ENCODE results near the gene LAMTOR1.
A peak's percentile ranks its signal among the peaks of the same experiment; 100 is the strongest.

The LAMTOR1 gene

GRCh38 chr11:72069200-72069599, 33.9 kb downstream of the LAMTOR1 start:
- no peak for TF ChIP-seq CTCF (IDR thresholded peaks at IDR 0.05; ENCODE audit: low read depth, low read length, missing control alignments)
- no peak for DNase-seq (ENCODE audit: low read depth)
- H3K4me3 ChIP-seq (ENCODE audit: low read depth, low read length) = peak overlapping the region; percentile 2
- in situ Hi-C loops (cut with HindIII; ENCODE audit: low sequenced_read_pairs) = no loop called here

- no peak for TF ChIP-seq CTCF (IDR thresholded peaks at IDR 0.05; ENCODE audit: low read depth, low read length, missing control alignments)
Measured at GRCh38 chr11:72067676-72068075, 35.4 kb downstream of the LAMTOR1 start.

GRCh38 chr11:72067266-72067665, 35.8 kb downstream of the LAMTOR1 start:
- in situ Hi-C loops (cut with HindIII; ENCODE audit: low sequenced_read_pairs) = no loop called here
- DNase-seq (ENCODE audit: low read depth) = no peak
- no peak overlapping the region for H3K4me3 ChIP-seq (ENCODE audit: low read depth, low read length)
- TF ChIP-seq CTCF (IDR thresholded peaks at IDR 0.05; ENCODE audit: low read depth, low read length, missing control alignments) = no peak

More at GRCh38 chr11:72067676-72068075, 35.4 kb downstream of the LAMTOR1 start:
- H3K4me3 ChIP-seq (ENCODE audit: low read depth, low read length) = no peak overlapping the region
- DNase-seq (ENCODE audit: low read depth) = no peak
- in situ Hi-C loops (cut with HindIII; ENCODE audit: low sequenced_read_pairs) = no loop called here

GRCh38 chr11:72066855-72067254, 36.2 kb downstream of the LAMTOR1 start:
- in situ Hi-C loops (cut with HindIII; ENCODE audit: low sequenced_read_pairs) = no loop called here
- H3K4me3 ChIP-seq (ENCODE audit: low read depth, low read length) = no peak overlapping the region
- no peak for TF ChIP-seq CTCF (IDR thresholded peaks at IDR 0.05; ENCODE audit: low read depth, low read length, missing control alignments)
- DNase-seq (ENCODE audit: low read depth) = no peak

GRCh38 chr11:72061739-72062396, 41.2 kb downstream of the LAMTOR1 start:
- H3K4me3 ChIP-seq (ENCODE audit: low read depth, low read length) = no peak overlapping the region
- in situ Hi-C loops (cut with HindIII; ENCODE audit: low sequenced_read_pairs) = no loop called here
- TF ChIP-seq CTCF (IDR thresholded peaks at IDR 0.05; ENCODE audit: low read depth, low read length, missing control alignments) = no peak
- no peak for DNase-seq (ENCODE audit: low read depth)

- TF ChIP-seq CTCF (IDR thresholded peaks at IDR 0.05; ENCODE audit: low read depth, low read length, missing control alignments) = no peak
Measured at GRCh38 chr11:72058416-72059034, 44.6 kb downstream of the LAMTOR1 start.

More at GRCh38 chr11:72058416-72059034, 44.6 kb downstream of the LAMTOR1 start:
- no peak overlapping the region for H3K4me3 ChIP-seq (ENCODE audit: low read depth, low read length)
- in situ Hi-C loops (cut with HindIII; ENCODE audit: low sequenced_read_pairs) = no loop called here
- DNase-seq (ENCODE audit: low read depth) = no peak
